Epidermal melanocyte (primary cell): ENCODE measurements around the gene LASP1NB.

Source experiments
- DNase-seq: peaks from one replicate; pipeline ENCODE4 v3.0.0; 2011; ENCODE audit warnings: low spot score; ENCODE audit not compliant: insufficient read length

The LASP1NB gene

GRCh38 chr17:38925263-38925995, at the start of gene LASP1NB:
Gene LASP1NB, plus strand, starts transcription at chr17:38925614.
- no peak for DNase-seq

GRCh38 chr17:38877130-38877851, 48.1 kb upstream of the LASP1NB start:
- DNase-seq = no peak

- peak; percentile 79 for DNase-seq
Observed at GRCh38 chr17:38879878-38880665, 45.3 kb upstream of the LASP1NB start.

GRCh38 chr17:38881600-38882191, 43.7 kb upstream of the LASP1NB start:
- peak; percentile 79 for DNase-seq

- no peak for DNase-seq
Observed at GRCh38 chr17:38882870-38883269, 42.5 kb upstream of the LASP1NB start.

GRCh38 chr17:38883592-38884526, 41.6 kb upstream of the LASP1NB start:
- DNase-seq = peak; percentile 67

- DNase-seq = no peak
Observed at GRCh38 chr17:38885044-38885727, 40.2 kb upstream of the LASP1NB start.

GRCh38 chr17:38885728-38886642, 39.4 kb upstream of the LASP1NB start:
- DNase-seq = no peak

GRCh38 chr17:38886643-38887010, 38.8 kb upstream of the LASP1NB start:
- DNase-seq = no peak

- no peak for DNase-seq
Observed at GRCh38 chr17:38888842-38889241, 36.6 kb upstream of the LASP1NB start.

GRCh38 chr17:38889745-38890409, 35.5 kb upstream of the LASP1NB start:
- DNase-seq = no peak

GRCh38 chr17:38890410-38890746, 35.0 kb upstream of the LASP1NB start:
- DNase-seq = no peak

- DNase-seq = no peak
Observed at GRCh38 chr17:38891441-38891840, 34.0 kb upstream of the LASP1NB start.

GRCh38 chr17:38892083-38892482, 33.3 kb upstream of the LASP1NB start:
- no peak for DNase-seq

GRCh38 chr17:38892620-38893019, 32.8 kb upstream of the LASP1NB start:
- no peak for DNase-seq

- DNase-seq = no peak
Observed at GRCh38 chr17:38893113-38893512, 32.3 kb upstream of the LASP1NB start.

- DNase-seq = peak; percentile 36
Observed at GRCh38 chr17:38893607-38894006, 31.8 kb upstream of the LASP1NB start.

- DNase-seq = no peak
Observed at GRCh38 chr17:38894276-38894675, 31.1 kb upstream of the LASP1NB start.
